NCI-H1417 (cell line): ENCODE data around the gene ZNF398.

ENCODE experiments used
- DNase-seq, 3 experiments: peaks; one replicate each; lab custom pipeline; 2025; lab: John Stamatoyannopoulos, UW

The ZNF398 gene

GRCh38 chr7:149150981-149151380 is 3.7 kb downstream of the ZNF398 start:
- DNase-seq: no peak

- DNase-seq: no peak
Measured at GRCh38 chr7:149153346-149153745, 6.1 kb downstream of the ZNF398 start.

- DNase-seq: no peak
Measured at GRCh38 chr7:149154056-149154455, 6.8 kb downstream of the ZNF398 start.

GRCh38 chr7:149156898-149157297 is 9.6 kb downstream of the ZNF398 start:
- DNase-seq: no peak

- DNase-seq: no peak
Measured at GRCh38 chr7:149161241-149161848, 14.1 kb downstream of the ZNF398 start.

GRCh38 chr7:149166142-149166541 is 18.9 kb downstream of the ZNF398 start:
- DNase-seq: no peak

- no peak for DNase-seq
Measured at GRCh38 chr7:149166630-149167352, 19.5 kb downstream of the ZNF398 start.

- DNase-seq: no peak
Measured at GRCh38 chr7:149171892-149172533, 24.8 kb downstream of the ZNF398 start.

- no peak for DNase-seq
Measured at GRCh38 chr7:149172534-149172920, 25.3 kb downstream of the ZNF398 start.

GRCh38 chr7:149175150-149175549 is 27.9 kb downstream of the ZNF398 start:
- no peak for DNase-seq

- DNase-seq: no peak
Measured at GRCh38 chr7:149179241-149179640, 32.0 kb downstream of the ZNF398 start.

- DNase-seq: no peak
Measured at GRCh38 chr7:149180722-149181449, 33.6 kb downstream of the ZNF398 start.

GRCh38 chr7:149181450-149181790 is 34.2 kb downstream of the ZNF398 start:
- no peak for DNase-seq

- DNase-seq: no peak
Measured at GRCh38 chr7:149184274-149184673, 37.0 kb downstream of the ZNF398 start.

- no peak for DNase-seq
Measured at GRCh38 chr7:149188213-149188612, 41.0 kb downstream of the ZNF398 start.

- peak in 1 of 3 experiments; percentile 37 for DNase-seq
Measured at GRCh38 chr7:149188637-149189259, 41.5 kb downstream of the ZNF398 start.

GRCh38 chr7:149191851-149192250 is 44.6 kb downstream of the ZNF398 start:
- DNase-seq: no peak

GRCh38 chr7:149194799-149195179 is 47.5 kb downstream of the ZNF398 start:
- no peak for DNase-seq

GRCh38 chr7:149195180-149196150 is 48.2 kb downstream of the ZNF398 start, which contains the start of gene ZNF282:
Gene ZNF282 (plus strand): TSS chr7:149195546. CDS start chr7:149195590, 44 bp downstream.
- peak; percentile 90 to 96 (median 94) for DNase-seq

GRCh38 chr7:149196151-149196704 is 49.0 kb downstream of the ZNF398 start:
- peak in 2 of 3 experiments; percentile 27 to 51 for DNase-seq
